T47D (cell line): Measurements from ENCODE around the gene CCPG1.

Experiments
- DNase-seq, 2 experiments: peaks; one replicate each; pipeline versions ENCODE4 v3.0.0 to v3.0.0-alpha.2; 2011 to 2012; ENCODE audit warnings: low read depth in 1 of 2, low spot score in 1 of 2
- JUND ChIP-seq: IDR thresholded peaks from 2 replicates; pipeline ENCODE4 v1.6.1; 2012; ENCODE audit warnings: low read depth
- in situ Hi-C: cut with HindIII; loops from 2 replicates; pipeline ENCODE4 v1.10.0; 2016; ENCODE audit warnings: low sequenced_read_pairs, low pct_unique_long_range_greater_than_20kb

Gene CCPG1

DNA sequence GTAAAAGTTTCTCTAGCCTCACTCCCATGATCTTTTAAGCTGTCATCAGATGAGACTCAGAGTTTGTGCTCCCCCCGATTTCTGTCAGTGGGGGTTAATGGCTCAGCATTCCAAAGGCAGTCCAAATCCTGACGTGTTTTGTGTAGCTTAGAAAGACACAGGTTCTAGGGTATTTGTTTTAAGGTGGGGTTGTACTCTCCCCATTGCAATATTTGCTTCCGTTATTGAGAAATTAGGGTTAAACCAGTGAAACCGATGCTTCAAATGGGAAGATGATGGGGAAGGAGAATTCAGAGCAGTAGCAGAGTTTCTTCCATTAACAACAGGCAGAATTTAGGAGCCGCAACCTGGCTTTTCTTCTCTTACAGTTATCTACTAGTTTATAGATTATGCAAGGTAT is 85.7 kb downstream of the CCPG1 start:
- in situ Hi-C loops: no loop called here
- no peak for TF ChIP-seq JUND
- DNase-seq: no peak

DNA sequence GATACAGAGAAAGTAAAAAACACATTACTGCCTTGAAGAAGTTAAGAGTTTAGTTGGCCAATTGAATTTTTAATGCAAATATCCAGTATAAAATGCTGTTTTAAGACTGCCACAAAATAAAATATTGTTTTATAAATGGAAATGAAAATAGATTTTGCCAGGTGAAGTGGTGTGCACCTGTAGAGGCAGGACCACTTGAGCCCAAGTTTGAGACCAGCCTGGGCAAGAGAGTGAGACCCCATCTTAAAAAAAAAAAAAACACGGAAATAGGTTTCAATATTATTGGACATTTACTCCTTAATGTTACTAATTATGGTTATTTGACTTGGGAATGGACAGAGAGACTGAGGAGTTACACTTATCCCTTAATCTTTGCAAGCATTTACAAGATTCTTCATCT is 87.2 kb downstream of the CCPG1 start:
- TF ChIP-seq JUND: no peak

DNA sequence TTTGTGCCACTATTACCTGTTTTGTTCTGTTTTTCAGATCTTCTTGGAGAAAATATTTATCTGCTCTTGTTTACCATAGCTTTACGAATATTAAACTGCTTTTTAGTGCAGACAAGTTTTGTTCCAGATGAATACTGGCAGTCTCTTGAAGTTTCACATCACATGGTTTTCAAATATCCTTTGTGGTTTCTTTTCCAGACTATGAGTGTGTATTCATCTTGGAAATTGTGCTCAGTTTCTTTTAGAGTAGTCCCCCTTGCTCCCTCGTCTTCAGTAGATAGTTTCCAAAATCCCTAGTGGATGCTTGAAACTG is 88.0 kb downstream of the CCPG1 start:
- TF ChIP-seq JUND: no peak
- in situ Hi-C loops: no loop called here
- DNase-seq: no peak

More for the DNA sequence above, 87.2 kb downstream of the CCPG1 start:
- DNase-seq: no peak
- in situ Hi-C loops: no loop called here

DNA sequence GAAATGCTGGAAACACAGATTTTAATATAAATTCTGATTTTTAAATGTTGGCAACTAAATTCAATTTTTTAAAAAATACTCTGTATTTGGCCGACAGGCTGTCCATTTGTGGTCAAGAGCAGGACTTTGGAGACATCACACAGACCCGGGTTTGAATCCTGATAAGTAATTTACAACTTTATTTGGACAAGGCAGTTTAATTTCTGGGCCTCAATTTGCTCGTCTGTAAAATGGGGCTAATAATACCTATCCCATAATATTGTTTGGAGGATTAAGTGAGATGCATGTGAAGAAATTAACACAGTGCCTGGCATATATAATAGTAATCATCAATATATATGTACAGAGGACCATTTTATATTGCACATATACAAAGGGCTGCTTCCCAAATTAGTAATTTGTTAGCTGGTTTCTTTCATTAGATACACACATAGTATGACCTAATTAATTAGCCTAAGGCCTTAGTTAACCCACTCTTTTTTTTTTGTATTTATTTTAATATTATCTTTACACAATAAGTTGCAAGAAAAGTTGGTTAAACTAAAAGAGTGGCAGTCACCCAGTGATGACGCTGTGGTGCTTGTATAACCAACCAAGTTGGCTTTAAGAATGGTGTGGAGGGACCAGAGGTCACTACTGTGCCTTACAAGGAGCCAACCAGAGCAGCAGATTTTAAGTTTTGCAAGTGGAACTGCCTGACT is 88.5 kb downstream of the CCPG1 start:
- DNase-seq: peak in 1 of 2 experiments; percentile 45
- in situ Hi-C loops: no loop called here
- TF ChIP-seq JUND: no peak

DNA sequence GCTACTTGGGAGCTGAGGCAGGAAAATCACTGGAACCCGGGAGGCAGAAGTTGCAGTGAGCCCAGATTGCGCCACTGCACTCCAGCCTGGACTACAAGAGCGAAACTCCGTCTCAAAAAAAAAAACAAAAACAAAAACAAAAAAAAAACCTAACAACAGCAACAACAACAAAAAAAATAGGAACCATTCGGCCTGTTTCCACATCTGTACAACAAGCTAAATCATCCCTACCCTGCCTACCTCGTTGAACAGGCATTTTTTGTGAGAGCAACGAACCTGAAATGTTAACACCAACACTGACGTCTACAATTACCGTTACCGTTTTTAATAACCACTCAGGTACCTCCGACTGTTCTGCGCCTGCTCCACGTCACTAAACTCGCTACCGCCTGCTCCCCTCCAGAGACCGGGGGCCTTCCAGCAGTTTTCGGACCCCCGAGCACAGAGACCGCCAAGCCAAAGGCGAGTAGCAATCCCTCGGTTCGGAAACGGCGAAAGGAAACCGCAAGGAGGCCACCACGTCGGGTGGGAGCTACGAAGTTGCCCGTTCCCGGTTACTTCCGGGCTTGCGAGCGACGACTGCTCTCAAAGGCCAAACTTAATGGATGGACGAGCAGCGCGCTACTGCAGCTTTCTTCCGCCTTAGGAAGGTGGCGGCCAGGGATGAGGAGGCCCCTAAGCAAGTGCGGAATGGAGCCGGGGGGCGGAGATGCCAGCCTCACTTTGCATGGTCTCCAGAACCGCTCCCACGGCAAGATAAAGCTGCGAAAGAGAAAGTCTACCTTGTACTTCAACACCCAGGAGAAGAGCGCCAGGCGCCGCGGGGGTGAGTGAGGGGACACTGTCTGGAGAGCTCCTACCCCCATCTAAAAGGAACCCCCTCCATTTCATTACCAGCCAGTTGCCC is 89.3 kb downstream of the CCPG1 start, which contains the start of the genes PIGB and PIGBOS1:
Gene PIGB (plus strand): TSS at position 635 of the 907 bp plus-strand sequence. CDS start 29 bp downstream, at position 664.
Gene PIGBOS1 (minus strand): TSS at position 536 of the 907 bp plus-strand sequence. CDS start 1,331 bp downstream, outside the sequence.
- in situ Hi-C loops: no loop called here
- TF ChIP-seq JUND: no peak
- DNase-seq: peak; percentile 53 to 88
